Activated CD4-positive, alpha-beta T cell treated with anti-CD3 and anti-CD28 coated beads, Interleukin-2, amount 10 ng/mL, durations not matched to agents 24 days and 14 days (primary cell): ENCODE results near the gene ABR. TPM values are rescaled to one million over a fixed set of nuclear protein-coding genes. Genes with fewer than 3 reads are reported as not detected.

ENCODE experiments used
- DNase-seq: peaks from one replicate; pipeline ENCODE4 v3.0.0; 2022
- H3K27ac Mint-ChIP-seq: one replicate; pipeline ENCODE4 v1.8.0; 2022; ENCODE audit warnings: mild to moderate bottlenecking, mixed read lengths
- H3K27me3 Mint-ChIP-seq: one replicate; pipeline ENCODE4 v1.8.0; 2022; ENCODE audit warnings: mixed read lengths
- H3K36me3 Mint-ChIP-seq: one replicate; pipeline ENCODE4 v1.8.0; 2022; ENCODE audit warnings: low read depth, mild to moderate bottlenecking, mixed read lengths
- H3K4me1 Mint-ChIP-seq: one replicate; pipeline ENCODE4 v1.8.0; 2021; ENCODE audit warnings: mixed read lengths
- H3K4me3 Mint-ChIP-seq: one replicate; pipeline ENCODE4 v1.8.0; 2022; ENCODE audit warnings: mild to moderate bottlenecking, moderate library complexity, mixed read lengths
- H3K9me3 Mint-ChIP-seq: one replicate; pipeline ENCODE4 v1.8.0; 2021; ENCODE audit warnings: mixed read lengths
- intact Hi-C: fragments of 100-400 bp; cut with micrococcal nuclease; formaldehyde crosslinking; loops from one replicate; pipeline ENCODE4 v1.15.1; 2023
- total RNA-seq: library from RNA; stranded (reverse); gene quantifications from 2 replicates; pipeline ENCODE4 v1.2.3, GENCODE V29; 2022

Gene ABR
- total RNA-seq, 1 donor from 2014 or later: 58.9 TPM

DNA sequence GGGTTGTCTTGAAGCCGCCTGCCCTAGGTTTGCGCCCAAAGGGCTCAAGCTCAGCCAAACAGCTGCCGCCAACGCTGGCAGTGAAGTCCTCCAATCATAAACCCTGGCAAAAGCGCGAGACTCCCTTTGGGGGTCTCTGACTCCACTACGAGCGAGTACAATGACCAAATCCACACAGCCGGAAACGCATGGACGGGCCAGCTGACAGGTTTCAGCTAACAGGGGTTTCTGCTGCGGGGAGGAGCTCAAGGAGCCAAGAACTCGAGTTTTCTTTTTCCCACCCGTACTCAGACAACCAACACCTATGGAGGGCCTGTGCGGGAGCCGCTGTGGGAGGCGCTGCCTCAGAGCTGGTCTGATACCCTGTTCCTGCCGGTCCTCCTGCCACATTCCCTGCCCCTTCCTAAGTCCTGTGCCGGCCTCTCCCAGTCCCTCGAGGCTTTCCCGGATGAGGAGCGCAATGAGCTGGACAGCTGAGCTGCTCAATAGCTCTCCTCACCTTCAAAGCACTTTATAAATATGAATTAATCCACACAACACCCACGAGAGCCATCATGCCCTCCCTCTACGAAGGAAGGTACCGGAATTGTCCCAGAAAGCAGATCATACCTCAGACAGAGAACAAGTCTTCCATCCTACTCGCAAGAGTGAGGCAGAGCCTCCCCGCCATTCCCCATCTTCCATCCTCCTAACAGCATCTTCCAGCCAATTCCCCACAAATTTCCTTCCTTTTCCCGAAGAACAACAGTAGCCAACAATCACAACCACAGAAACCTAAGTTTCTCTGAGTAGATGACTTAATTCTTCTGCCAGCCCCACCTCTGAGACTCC is 6.1 kb downstream of the ABR start:
- intact Hi-C loops: no loop called here
- no peak overlapping the region for H3K27ac Mint-ChIP-seq
- H3K9me3 Mint-ChIP-seq: no peaks in the 10 kb centered on the region
- no peak for DNase-seq
- peaks cover 2% of the 10 kb centered on the region for H3K4me1 Mint-ChIP-seq
- peaks cover 13% of the 10 kb centered on the region for H3K27me3 Mint-ChIP-seq
- H3K36me3 Mint-ChIP-seq: no peaks in the 10 kb centered on the region
- H3K4me3 Mint-ChIP-seq: no peak overlapping the region

- DNase-seq: no peak
- Mint-ChIP-seq H3K27me3 (no peaks in the 10 kb centered on the region), H3K4me1 (no peaks in the 10 kb centered on the region), H3K4me3 (no peak overlapping the region), H3K36me3 (no peaks in the 10 kb centered on the region), H3K9me3 (no peaks in the 10 kb centered on the region), H3K27ac (no peak overlapping the region)
- intact Hi-C loops: no loop called here
These were observed 7.8 kb downstream of the ABR start for GRCh38 chr17:1171953-1172352.

DNA sequence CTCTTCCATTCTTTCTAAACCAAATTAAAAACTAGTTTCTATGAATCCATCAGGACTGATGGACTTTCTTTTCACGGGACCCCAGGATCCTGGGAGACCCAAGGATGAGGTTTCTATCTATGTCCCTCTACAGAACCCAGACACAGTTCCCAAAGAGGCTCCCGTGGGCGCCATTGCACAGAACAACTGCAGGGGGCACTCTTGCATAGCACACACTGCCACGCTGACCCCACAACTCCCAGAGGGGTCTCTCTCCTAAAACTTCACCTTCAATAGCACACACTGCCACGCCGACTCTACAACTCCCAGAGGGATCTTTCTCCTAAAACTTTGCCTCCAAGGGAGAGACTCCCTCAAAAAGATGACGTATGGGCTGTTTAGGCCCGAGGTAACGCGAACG is 9.0 kb downstream of the ABR start:
- Mint-ChIP-seq H3K4me3 (no peak overlapping the region), H3K4me1 (no peaks in the 10 kb centered on the region), H3K27ac (no peak overlapping the region), H3K27me3 (no peaks in the 10 kb centered on the region), H3K9me3 (no peaks in the 10 kb centered on the region), H3K36me3 (no peaks in the 10 kb centered on the region)
- intact Hi-C loops: no loop called here
- no peak for DNase-seq

GRCh38 chr17:1169929-1170312 is 9.9 kb downstream of the ABR start:
- Mint-ChIP-seq H3K36me3 (no peaks in the 10 kb centered on the region), H3K9me3 (no peaks in the 10 kb centered on the region), H3K27ac (no peak overlapping the region), H3K4me3 (no peak overlapping the region), H3K27me3 (no peaks in the 10 kb centered on the region), H3K4me1 (no peaks in the 10 kb centered on the region)
- intact Hi-C loops: no loop called here
- no peak for DNase-seq

- intact Hi-C loops: no loop called here
- no peaks in the 10 kb centered on the region for H3K36me3 Mint-ChIP-seq
- no peak overlapping the region for H3K4me3 Mint-ChIP-seq
- no peaks in the 10 kb centered on the region for H3K9me3 Mint-ChIP-seq
- DNase-seq: no peak
- H3K4me1 Mint-ChIP-seq: no peaks in the 10 kb centered on the region
- H3K27me3 Mint-ChIP-seq: no peaks in the 10 kb centered on the region
- H3K27ac Mint-ChIP-seq: no peak overlapping the region
These were observed 10.4 kb downstream of the ABR start for GRCh38 chr17:1169221-1169928.

DNA sequence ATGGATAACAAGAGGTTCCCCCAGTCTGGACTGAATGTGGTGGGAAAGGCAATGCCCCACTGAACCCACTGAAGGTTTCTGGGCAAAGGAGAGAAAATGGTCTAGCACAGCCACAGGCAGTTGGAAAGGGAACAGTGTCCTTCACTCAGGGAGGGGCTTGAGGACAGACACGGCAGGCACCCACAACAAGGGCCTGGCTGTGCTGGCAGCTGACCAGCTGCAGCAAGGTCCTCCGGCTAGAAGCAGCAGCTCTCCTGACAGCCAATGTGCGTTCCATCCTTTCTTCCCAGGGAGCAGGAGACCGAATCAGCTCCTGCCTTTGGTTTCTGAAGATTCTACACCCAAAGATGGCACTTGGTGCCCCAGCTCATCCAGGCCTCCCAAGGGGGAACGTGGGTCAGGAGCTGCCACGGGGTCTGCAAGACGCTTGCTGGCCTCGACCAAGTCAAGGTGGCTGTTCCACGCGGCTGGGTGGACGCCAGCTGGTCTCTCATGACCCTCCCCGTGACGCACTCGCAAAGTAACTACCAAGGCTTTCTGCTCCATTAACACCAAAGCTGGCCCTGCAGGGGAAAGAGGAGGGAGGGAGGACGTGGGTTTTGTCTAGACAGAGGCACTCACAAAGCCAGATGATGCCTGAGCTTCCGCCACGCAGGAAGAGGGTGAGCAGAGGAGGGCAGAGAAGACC is 11.1 kb downstream of the ABR start:
- DNase-seq: no peak
- Mint-ChIP-seq H3K4me3 (no peak overlapping the region), H3K4me1 (no peaks in the 10 kb centered on the region), H3K27ac (no peak overlapping the region), H3K36me3 (no peaks in the 10 kb centered on the region), H3K27me3 (no peaks in the 10 kb centered on the region), H3K9me3 (no peaks in the 10 kb centered on the region)
- intact Hi-C loops: no loop called here

DNA sequence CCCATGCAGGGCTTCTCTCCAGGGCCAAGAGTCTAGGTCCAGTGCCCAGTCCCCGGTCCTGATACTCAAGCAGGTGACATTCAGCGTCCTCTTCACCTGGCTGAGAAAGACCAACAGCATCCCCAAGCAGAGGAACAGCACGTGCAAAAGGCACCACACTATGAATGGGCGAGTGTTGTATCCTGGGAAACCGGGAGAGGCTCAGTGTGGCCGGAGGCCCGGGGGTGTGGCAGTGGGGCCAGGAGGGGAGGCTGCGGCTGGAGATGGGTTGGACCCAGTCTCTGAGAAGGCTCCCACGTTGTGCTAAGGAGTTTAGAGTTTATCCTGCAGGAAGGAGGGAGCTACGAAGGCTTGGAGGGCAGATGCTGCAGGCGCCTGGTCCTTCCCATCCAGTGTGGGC is 13.5 kb downstream of the ABR start:
- H3K4me1 Mint-ChIP-seq: no peaks in the 10 kb centered on the region
- intact Hi-C loops: no loop called here
- no peak overlapping the region for H3K27ac Mint-ChIP-seq
- H3K9me3 Mint-ChIP-seq: no peaks in the 10 kb centered on the region
- H3K36me3 Mint-ChIP-seq: no peaks in the 10 kb centered on the region
- H3K4me3 Mint-ChIP-seq: no peak overlapping the region
- no peaks in the 10 kb centered on the region for H3K27me3 Mint-ChIP-seq
- no peak for DNase-seq

DNA sequence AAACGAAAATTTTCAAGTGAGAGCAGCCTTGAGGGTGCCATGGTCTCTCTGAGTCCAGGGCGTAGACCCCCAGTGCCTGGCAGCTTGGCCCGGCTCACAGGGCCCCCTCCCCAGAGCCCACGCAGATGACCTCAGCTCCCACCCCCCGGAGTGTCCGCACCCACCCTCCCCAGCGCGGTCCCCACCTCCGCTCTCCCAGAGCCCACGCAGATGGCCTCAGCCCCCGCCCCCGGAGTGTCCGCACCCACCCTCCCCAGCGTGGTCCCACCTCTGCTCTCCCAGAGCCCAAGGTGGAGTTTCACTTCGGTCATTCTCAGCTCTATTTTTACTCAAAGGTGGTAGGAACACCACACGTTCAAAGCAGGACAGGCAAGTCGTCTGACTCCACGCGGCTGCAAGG is 13.9 kb downstream of the ABR start:
- H3K27me3 Mint-ChIP-seq: no peaks in the 10 kb centered on the region
- H3K36me3 Mint-ChIP-seq: no peaks in the 10 kb centered on the region
- no peaks in the 10 kb centered on the region for H3K9me3 Mint-ChIP-seq
- no peak for DNase-seq
- intact Hi-C loops: no loop called here
- no peak overlapping the region for H3K4me3 Mint-ChIP-seq
- H3K27ac Mint-ChIP-seq: no peak overlapping the region
- H3K4me1 Mint-ChIP-seq: no peaks in the 10 kb centered on the region

DNA sequence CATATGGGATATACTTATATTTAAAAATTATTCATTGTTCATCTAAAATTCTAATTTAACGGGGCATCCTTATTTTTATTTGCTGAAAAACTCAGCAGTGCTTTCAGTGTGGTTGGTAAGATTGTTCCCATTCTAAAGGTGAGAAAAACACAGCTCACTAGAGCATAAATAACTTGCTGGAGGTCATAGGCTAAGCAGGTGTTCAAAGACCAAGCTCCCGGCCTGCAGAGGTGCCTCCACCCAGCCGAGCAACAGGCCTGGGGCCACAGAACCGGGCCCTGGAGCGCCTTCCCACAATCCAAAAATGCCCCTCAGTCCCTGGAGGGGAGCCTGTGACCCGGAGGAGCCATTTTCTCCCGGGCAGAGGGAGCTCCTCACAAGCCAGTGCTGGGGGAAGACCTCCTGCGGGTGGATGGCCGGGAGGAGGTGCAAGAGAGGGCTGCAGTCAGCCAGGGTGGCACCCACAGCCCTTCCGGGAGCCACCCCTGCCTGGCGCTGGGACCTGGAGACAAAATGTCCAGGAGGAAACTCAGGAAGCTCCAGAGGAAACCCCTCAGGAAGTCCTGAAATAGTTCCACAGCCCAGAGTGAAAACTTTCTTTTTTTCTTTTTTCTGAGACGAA is 14.7 kb downstream of the ABR start:
- no peak for DNase-seq
- Mint-ChIP-seq H3K4me3 (no peak overlapping the region), H3K27ac (no peak overlapping the region), H3K36me3 (no peaks in the 10 kb centered on the region), H3K4me1 (no peaks in the 10 kb centered on the region), H3K9me3 (no peaks in the 10 kb centered on the region), H3K27me3 (no peaks in the 10 kb centered on the region)
- intact Hi-C loops: no loop called here

DNA sequence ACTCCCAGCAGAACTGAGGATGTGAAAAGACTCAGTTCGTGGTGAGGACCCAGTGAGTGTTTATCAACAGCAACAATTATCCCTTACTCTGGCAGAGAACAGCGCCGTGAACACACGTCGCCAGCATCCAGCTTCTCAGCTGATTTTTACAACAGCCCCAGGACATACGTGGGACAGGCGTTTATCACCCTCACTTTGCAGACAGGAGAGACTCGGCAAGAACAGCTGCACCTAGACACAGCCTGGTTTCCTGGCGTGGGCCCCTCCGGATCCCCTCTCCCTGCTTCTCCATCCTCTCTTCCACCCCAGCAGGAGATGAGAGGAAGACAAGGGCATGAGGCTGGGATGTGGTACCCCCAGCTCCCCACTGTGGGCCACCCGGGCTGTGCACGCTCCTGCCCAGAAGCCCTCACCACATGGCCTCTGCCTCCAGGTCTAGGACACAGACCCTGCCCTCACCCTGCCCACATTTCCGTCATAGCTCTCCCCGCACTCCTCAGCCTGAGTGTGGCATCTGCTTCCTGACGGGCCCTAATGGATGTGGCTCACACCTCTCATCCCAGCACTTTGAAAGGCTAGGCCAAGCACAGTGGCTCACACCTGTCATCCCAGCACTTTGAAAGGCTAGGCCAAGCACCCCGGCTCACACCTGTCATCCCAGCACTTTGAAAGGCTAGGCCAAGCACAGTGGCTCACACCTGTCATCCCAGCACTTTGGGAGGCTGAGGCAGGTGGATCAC is 17.5 kb downstream of the ABR start:
- Mint-ChIP-seq H3K27ac (no peak overlapping the region), H3K4me3 (no peak overlapping the region), H3K4me1 (no peaks in the 10 kb centered on the region), H3K36me3 (no peaks in the 10 kb centered on the region), H3K27me3 (no peaks in the 10 kb centered on the region), H3K9me3 (no peaks in the 10 kb centered on the region)
- DNase-seq: no peak
- intact Hi-C loops: no loop called here

- H3K4me3 Mint-ChIP-seq: no peak overlapping the region
- DNase-seq: no peak
- no peaks in the 10 kb centered on the region for H3K27me3 Mint-ChIP-seq
- H3K9me3 Mint-ChIP-seq: no peaks in the 10 kb centered on the region
- intact Hi-C loops: no loop called here
- H3K4me1 Mint-ChIP-seq: no peaks in the 10 kb centered on the region
- no peaks in the 10 kb centered on the region for H3K36me3 Mint-ChIP-seq
- no peak overlapping the region for H3K27ac Mint-ChIP-seq
These were observed 19.0 kb downstream of the ABR start for GRCh38 chr17:1160591-1161390.

DNA sequence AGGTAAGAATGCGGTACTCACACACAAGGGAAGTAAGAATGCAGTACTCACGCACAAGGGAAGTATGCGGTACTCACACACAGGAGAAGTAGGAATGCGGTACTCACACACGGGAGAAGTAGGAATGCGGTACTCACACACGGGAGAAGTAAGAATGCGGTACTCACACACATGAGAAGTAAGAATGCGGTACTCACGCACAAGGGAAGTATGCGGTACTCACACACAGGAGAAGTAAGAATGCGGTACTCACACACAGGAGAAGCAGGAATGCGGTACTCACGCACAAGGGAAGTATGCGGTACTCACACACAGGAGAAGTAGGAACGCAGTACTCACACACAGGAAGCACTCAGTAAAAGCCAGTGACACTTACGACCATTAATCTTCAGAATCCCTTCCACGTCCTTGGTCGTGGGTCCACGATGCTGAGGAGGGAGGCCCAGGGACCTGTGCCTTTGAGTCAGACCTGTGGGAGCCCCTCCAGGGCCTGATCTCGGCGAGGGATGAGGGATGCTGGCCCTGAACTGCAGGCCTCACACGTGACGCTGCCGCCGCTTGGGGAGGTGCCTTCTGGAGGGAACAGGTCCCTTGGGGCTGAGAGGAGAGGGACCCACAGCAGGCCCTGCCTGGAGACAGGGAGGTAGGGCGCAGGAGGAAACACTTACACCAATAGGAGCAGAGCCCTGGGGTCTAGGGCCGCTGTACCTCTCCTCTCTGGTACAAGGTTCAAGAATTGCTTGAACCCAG is 20.2 kb downstream of the ABR start:
- DNase-seq: no peak
- H3K9me3 Mint-ChIP-seq: no peaks in the 10 kb centered on the region
- H3K4me1 Mint-ChIP-seq: no peaks in the 10 kb centered on the region
- no peak overlapping the region for H3K4me3 Mint-ChIP-seq
- intact Hi-C loops: no loop called here
- H3K27ac Mint-ChIP-seq: no peak overlapping the region
- H3K36me3 Mint-ChIP-seq: no peaks in the 10 kb centered on the region
- H3K27me3 Mint-ChIP-seq: no peaks in the 10 kb centered on the region
